HG02870 (cell line): ENCODE results near the gene PTGR1.
"Not testable (repeated sequence)": the region's sequence is repeated elsewhere in the genome, so short reads cannot be mapped to it uniquely, and the experiment has no call there.

ENCODE experiments used
- ATAC-seq: cut with Tn5 transposase; IDR thresholded peaks from one replicate; pipeline ENCODE4 v1.9.1; 2021; ENCODE audit warnings: mild to moderate bottlenecking, moderate library complexity; ENCODE audit not compliant: unreplicated experiment

Gene PTGR1

DNA sequence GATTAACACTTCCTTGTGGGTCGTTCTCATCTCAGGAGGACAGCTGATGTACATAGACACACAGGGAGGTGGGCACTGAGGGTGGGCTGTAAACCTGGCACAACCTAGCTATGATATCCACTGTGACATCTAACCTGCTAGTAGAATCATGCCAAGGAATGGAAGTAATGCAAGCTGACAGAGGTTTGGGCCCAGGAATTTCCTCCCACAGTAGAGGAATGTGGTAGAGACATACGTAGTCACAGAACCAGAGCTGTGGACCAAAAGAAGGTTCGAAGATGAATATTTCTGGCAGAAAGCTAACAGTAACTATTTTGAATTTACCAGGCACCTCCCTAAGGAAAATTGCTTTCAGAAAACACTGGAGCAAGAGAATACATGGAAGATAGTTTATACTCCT is 16.5 kb upstream of the PTGR1 start:
- no peak for ATAC-seq

DNA sequence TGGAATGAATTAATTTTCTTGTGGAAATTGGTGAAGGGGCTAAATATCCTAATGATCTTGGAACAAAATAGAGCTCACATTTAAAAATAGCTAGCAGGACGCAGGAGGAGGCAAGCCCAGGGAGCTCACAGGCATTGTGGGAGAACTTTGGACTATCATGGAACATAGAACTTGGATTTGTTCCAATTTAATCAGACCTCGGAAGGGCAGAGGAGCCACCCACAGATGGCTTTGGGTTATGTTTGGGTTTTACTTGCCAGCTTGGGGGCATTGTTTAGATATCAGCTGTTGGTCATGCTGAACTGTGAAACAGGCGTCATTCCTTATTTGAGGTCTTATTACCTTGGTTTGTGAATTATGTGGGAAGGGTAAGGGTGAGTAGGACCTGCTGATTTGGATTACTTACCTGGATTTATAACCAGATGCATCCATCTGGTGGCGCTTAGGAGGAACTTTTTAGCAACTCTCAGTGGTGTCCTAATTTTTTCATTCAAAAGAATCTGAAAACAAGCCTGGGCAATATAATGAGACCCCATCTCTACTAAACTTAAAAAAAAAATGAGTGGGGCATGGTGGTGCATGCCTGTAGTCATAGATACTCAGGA is 14.1 kb upstream of the PTGR1 start:
- no peak for ATAC-seq

GRCh38 chr9:111610845-111611244 is 11.4 kb upstream of the PTGR1 start:
- no peak for ATAC-seq

DNA sequence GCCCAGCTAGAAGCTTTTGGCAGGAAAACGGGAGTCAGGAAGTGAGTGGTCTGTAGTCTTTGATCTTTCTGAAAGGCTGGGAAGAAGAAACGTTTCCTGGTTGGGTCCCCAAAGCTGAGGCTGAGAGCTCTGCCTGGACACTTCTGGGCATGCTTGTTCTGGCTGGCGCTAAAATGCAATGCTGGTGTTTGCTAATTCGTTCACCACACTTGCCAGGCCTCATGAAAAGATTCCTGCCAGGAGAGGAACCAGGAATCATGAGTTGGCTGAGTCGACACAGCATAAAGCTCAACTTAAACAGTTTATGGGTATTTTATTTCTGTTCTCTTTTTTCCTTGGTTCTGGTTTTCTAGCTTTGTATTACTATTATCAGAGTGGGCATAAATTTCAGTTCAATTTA is 10.7 kb upstream of the PTGR1 start:
- ATAC-seq: no peak

- no peak for ATAC-seq
These were observed 5.7 kb upstream of the PTGR1 start for GRCh38 chr9:111605041-111605559.

GRCh38 chr9:111604054-111604615 is 4.7 kb upstream of the PTGR1 start:
- ATAC-seq: no peak

GRCh38 chr9:111603041-111603440 is 3.6 kb upstream of the PTGR1 start:
- ATAC-seq: no peak

DNA sequence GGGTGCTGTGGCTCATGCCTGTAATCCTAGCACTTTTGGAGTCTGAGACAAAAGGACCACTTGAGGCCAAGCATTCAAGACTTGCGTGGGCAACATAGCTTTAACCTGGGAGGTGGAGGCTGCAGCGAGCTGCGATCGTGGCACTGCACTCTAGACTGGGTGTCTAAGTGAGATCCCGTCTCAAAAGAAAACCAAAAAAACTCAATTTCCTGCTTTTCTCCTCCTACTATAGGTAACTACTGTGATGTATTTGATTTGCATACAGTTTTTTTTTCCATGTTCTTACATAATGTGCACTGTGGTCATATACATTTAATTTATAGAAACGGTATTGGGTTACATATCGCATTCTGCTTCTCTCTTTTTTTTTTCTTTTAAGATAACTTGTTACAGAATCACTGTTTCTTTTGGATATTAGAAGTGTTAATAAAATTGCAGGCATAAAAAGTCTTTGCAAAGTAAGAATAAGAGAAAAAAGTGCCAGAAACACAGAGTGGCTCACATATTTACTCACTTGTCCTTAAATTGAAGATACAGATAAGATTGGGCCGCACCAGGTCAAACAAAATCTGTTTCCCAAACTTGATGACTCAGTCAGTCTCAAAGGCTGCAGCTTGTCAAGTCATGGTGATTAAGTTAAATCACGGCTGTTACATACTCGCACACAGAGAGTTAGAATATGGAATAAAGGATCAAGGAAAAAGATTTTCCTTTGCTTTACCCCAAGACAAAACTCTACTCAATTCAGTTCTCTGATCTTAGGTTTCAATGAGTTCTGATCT is 2.0 kb upstream of the PTGR1 start:
- no peak for ATAC-seq

DNA sequence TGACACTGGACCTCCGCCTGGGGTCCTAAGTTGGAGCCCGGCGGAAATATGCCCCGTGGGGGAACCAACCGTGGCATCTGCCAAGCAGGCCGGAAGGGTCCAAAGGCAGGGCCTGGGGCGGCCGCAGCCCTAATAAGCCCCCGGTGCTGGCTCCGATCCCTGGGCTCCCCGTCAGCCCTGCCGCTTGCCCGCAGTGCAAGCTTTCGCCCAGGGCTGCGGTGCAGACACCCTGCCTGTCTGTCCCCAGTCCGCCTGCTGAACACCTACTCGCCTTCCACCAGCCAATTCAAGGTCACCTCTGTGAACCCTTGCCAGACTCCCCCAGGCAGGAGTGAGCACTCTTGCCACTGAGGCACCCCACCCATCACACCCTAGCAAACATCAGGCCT is 502 bp upstream of the PTGR1 start:
- no peak for ATAC-seq

DNA sequence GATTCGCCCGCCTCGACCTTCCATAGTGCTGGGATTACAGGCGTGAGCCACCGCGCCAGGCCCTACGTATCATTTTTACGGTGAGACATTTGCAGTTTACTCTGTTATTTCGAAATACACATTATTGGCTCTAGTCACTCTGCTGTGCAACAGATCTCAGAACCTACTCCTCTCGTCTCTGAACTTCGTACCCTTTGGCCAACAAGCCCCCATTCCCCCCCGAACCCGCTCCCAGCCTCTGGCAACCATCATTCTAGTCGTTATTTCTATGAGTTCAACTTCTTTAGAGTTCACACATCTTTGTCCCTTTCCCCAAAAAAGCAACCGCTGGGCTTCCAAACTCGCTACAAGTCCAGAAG is 735 bp downstream of the PTGR1 start:
- no peak for ATAC-seq

DNA sequence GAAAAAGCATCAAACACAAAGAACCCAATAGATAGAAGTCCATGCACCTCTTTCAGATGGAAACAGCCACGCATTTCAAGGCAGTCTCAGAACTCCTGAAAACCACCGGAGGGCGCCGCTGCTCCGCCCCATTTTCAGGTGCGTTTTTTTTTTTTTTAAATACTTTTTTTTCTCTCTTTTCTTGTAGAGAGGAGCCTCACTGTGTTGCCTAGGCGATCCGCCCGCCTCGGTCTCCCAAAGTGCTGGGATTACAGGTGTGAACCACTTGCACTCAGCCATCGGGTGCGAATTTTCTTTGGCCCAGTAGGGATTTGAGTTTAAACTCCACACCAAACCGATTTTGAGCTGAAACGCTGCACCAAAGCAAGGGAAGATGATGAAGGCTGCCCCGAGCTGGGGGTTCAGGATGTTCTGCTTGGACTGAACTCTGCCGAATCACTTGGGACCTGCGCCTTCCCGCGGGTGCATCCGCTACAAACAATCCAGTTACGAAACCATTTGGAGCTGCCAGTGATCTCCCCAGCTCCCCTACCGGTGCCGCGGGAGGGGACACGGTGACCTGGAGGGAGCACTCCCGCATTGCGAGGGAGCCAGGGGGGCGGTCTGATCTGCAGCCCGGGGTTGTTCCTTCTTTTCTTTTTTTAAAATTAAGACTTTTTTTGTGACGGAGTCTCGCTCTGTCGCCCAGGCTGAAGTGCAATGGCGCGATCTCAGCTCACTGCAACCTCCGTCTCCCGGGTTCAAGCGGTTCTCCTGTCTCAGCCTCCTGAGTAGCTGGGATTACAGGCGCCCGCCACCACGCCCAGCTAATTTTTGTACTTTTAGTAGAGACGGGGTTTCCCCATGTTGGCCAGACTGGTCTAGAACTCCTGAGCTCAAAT is 1.4 kb downstream of the PTGR1 start:
- ATAC-seq: peak; percentile 62

DNA sequence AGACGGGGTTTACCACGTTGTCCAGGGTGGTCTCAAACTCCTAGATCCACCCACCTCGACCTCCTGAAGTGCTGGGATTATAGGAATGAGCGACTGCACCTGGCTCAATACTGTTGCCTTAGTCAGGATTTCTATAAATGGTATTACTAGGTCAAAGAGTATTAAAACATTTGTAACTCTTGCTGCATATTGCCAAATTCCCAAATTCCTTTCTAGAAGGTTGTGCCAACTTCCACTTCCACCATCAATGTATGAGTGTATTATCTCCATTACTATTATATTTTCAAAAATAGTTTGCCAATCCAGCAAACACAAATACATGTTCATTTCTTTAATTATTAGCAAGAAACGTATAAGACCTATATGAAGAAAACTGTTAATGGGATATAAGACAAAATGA is 10.6 kb downstream of the PTGR1 start:
- no peak for ATAC-seq

DNA sequence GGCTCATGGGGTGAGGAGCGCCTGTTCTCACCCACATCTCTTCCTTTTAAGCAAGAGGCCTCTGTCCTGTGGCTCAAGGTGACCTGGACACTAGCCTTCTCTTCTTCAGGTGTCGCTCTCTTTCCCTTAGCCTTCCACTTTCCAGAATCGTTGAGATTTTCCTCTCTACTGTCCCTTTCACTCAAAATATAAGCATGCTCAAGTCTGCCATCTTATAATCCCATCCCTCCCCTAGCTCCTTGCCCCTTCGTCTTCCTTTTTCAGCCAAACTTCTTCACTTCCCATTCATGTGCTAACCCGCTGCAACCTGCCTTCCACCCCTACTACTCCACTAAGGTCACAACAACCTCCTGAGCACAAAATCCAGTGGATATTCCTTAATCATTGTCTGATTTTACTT is 13.1 kb downstream of the PTGR1 start:
- ATAC-seq: no peak

DNA sequence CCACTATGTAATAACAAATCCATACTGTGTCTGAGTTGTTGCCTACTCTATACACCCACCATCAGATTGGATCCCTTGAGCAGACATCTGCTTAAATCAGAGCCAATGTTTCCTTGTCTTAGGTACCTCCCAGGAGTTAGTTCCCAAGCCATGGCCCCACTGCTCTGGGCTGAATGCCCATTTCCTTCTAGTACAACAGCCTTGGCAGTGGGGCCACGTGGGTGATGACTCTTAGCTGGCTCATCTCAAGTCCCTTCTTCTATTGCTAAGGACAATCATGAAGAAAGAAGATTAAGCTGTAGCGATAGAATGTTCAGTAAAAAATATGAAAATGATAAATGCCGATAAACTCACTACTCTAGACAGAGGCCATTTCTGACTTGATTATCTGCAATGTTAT is 16.6 kb downstream of the PTGR1 start:
- ATAC-seq: no peak

GRCh38 chr9:111572950-111573604 is 26.4 kb downstream of the PTGR1 start:
- no peak for ATAC-seq

DNA sequence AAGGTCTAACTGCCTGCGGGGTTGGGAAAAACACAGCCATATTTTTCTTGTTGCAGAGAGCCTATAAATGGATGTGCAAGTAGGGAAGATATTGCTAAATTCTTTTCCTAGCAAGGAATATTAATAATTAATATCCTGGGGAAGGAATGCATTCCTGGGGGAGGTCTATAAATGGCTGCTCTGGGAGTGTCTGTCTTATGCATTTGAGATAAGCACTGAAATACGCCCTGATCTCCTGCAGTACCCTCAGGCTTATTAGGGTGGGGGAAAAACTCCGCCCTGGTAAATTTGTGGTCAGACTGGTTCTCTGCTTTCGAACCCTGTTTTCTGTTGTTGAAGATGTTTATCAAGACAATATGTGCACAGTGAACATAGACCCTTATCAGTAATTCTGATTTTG is 31.3 kb downstream of the PTGR1 start:
- ATAC-seq: not testable (repeated sequence)

DNA sequence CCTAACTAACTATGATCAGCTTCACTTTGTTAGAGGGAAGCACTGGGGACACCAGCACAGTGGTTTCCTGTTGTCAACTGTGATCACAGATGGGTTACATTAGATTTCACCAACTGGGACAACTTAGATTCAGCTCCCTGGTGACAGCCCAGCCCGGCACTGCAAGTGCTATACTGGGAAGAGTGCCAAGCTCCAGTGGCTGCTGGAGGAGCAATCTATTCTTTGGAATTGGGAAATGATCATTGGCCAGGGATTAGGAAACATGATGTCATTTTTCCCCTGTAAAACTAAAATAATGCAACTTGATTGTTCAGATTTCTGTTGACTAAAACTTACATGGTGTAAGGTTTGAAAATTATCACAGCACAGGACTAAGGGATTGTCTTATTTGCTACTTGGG is 33.2 kb downstream of the PTGR1 start:
- no peak for ATAC-seq

GRCh38 chr9:111561165-111561719 is 38.2 kb downstream of the PTGR1 start:
- no peak for ATAC-seq

DNA sequence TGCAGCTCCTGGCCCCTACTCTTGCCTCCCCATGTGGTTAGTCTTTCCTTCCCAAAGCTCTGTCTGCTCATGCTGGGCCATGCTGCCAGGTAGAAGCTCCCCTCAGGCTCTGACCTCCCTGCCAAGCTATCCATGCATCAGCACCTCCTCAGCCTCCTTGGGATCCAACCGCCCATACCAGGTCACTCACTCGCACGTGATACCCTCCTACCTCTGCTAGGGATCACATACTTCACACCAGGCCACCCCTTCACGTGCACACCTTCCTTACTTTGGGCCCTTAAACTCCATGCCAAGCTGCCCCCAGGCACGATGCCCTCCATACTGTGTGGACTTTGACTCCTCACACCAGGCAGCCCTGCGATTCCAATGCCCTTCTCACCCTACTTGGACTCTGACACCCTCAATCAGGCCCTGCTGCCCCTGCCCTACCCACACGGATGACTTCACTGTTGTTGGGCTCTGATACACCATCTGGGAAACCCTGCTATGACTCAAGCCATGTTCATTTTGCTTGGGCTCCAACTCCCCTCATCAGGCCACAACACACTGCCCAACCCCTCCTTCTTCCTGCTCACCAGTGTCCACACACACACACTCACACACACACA is 40.3 kb downstream of the PTGR1 start:
- ATAC-seq: no peak

DNA sequence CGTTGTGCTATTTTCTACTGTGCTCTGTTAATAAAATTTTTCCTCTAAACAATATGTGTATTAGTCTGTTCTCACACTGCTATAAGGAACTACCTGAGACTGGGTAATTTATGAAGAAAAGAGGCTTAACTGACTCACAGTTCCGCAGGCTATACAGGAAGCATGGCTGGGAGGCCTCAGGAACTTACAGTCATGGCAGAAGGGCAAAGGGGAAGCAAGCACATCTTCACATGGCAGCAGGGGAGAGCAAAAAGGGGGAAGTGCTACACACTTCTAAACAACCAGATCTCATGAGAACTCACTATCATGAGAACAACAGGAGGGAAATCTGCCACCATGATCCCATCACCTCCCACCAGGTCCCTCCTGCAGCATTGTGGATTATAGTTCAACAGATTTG is 44.0 kb downstream of the PTGR1 start:
- not testable (repeated sequence) for ATAC-seq
